ENCODE results near the gene ATF4. TPM values are rescaled to one million over a fixed set of nuclear protein-coding genes. Genes with fewer than 3 reads are reported as not detected.

ATF4 gene
- total RNA-seq, 1 experiment from 2014 or later = 230 TPM

- no TSS peak for BruUV-seq (replicated peaks)
These were observed 29.2 kb upstream of the ATF4 start for GRCh38 chr22:39490966-39491680.

GRCh38 chr22:39491696-39492095 lies 28.7 kb upstream of the ATF4 start:
- Histone ChIP-seq H3K36me3 (ENCODE audit: low read depth, low read length) (no peaks in the 10 kb centered on the region), H3F3A (ENCODE audit: low read length, unreplicated experiment) (no peaks in the 10 kb centered on the region), H3K79me2 (ENCODE audit: low read length) (no peaks in the 10 kb centered on the region), H3K4me3 (ENCODE audit: low read length) (no peak overlapping the region), H3K4me2 (ENCODE audit: low read length) (no peak overlapping the region), H4K20me1 (ENCODE audit: low read length) (no peaks in the 10 kb centered on the region), H3K4me1 (ENCODE audit: insufficient read depth, low read length) (peaks cover 14% of the 10 kb centered on the region), H3K9me3 (ENCODE audit: low read length) (no peaks in the 10 kb centered on the region), H3K27ac (ENCODE audit: low read length) (no peak overlapping the region), H2AFZ (ENCODE audit: low read length) (no peak overlapping the region), H3K9me2 (replicated peaks; ENCODE audit: low read length) (no peaks in the 10 kb centered on the region), H3K9ac (ENCODE audit: low read length) (no peak overlapping the region), H3K27me3 (ENCODE audit: low read length) (no peaks in the 10 kb centered on the region)
- DNase-seq (no peak), ATAC-seq (no peak)
- ChIA-PET POLR2A (ENCODE audit: unreplicated experiment) (no interaction called here), CTCF (interaction anchor here (0.6 kb wide), 2 partner anchors 21 to 26 kb away, joined by 3 to 12 read pairs; no protein-coding TSS in a partner anchor)
- intact Hi-C loops (cut with micrococcal nuclease) = loop anchor here (10.0 kb wide), 1 partner anchor 57 kb away; no protein-coding TSS in a partner anchor
- no TSS peak for BruUV-seq (replicated peaks)
- no peak for TF ChIP-seq CTCF (conservative IDR thresholded peaks at IDR 0.05; ENCODE audit: low read depth, low read length)
- TF ChIP-seq EZH2 (IDR thresholded peaks at IDR 0.05; ENCODE audit: low read length, unreplicated experiment) = no peak
- no peak for TF ChIP-seq EZH2phosphoT487 (IDR thresholded peaks at IDR 0.05; ENCODE audit: borderline replicate concordance, low read length)

More at GRCh38 chr22:39490966-39491680, 29.2 kb upstream of the ATF4 start:
- H3K9ac ChIP-seq (ENCODE audit: low read length) = no peak overlapping the region
- ChIA-PET POLR2A (ENCODE audit: unreplicated experiment) (no interaction called here), CTCF (interaction anchor here (0.6 kb wide), 1 partner anchor 26 kb away, joined by 12 read pairs; no protein-coding TSS in a partner anchor)
- no peaks in the 10 kb centered on the region for H3K79me2 ChIP-seq (ENCODE audit: low read length)
- H3K4me3 ChIP-seq (ENCODE audit: low read length) = no peak overlapping the region
- no peaks in the 10 kb centered on the region for H3K27me3 ChIP-seq (ENCODE audit: low read length)
- no peaks in the 10 kb centered on the region for H4K20me1 ChIP-seq (ENCODE audit: low read length)
- no peak overlapping the region for H2AFZ ChIP-seq (ENCODE audit: low read length)
- no peak overlapping the region for H3K27ac ChIP-seq (ENCODE audit: low read length)
- H3K4me2 ChIP-seq (ENCODE audit: low read length) = no peak overlapping the region
- H3K9me2 ChIP-seq (replicated peaks; ENCODE audit: low read length) = no peaks in the 10 kb centered on the region
- no peaks in the 10 kb centered on the region for H3K9me3 ChIP-seq (ENCODE audit: low read length)
- H3K36me3 ChIP-seq (ENCODE audit: low read depth, low read length) = no peaks in the 10 kb centered on the region
- H3F3A ChIP-seq (ENCODE audit: low read length, unreplicated experiment) = no peaks in the 10 kb centered on the region
- TF ChIP-seq EZH2phosphoT487 (IDR thresholded peaks at IDR 0.05; ENCODE audit: borderline replicate concordance, low read length) (no peak), CTCF (conservative IDR thresholded peaks at IDR 0.05; ENCODE audit: low read depth, low read length) (no peak), EZH2 (IDR thresholded peaks at IDR 0.05; ENCODE audit: low read length, unreplicated experiment) (no peak)
- DNase-seq (no peak), ATAC-seq (no peak)
- H3K4me1 ChIP-seq (ENCODE audit: insufficient read depth, low read length) = peaks cover 14% of the 10 kb centered on the region
- intact Hi-C loops (cut with micrococcal nuclease) = loop anchor here (10.0 kb wide), 1 partner anchor 56 kb away; no protein-coding TSS in a partner anchor

- BruUV-seq (replicated peaks) = no TSS peak
- ChIA-PET POLR2A (ENCODE audit: unreplicated experiment) (no interaction called here), CTCF (interaction anchor here (0.6 kb wide), 2 partner anchors 21 to 25 kb away, joined by 3 to 12 read pairs; no protein-coding TSS in a partner anchor)
- TF ChIP-seq CTCF (conservative IDR thresholded peaks at IDR 0.05; ENCODE audit: low read depth, low read length) (no peak), EZH2phosphoT487 (IDR thresholded peaks at IDR 0.05; ENCODE audit: borderline replicate concordance, low read length) (no peak), EZH2 (IDR thresholded peaks at IDR 0.05; ENCODE audit: low read length, unreplicated experiment) (no peak)
- H3K4me2 ChIP-seq (ENCODE audit: low read length) = no peak overlapping the region
- peaks cover 14% of the 10 kb centered on the region for H3K4me1 ChIP-seq (ENCODE audit: insufficient read depth, low read length)
- no peak overlapping the region for H2AFZ ChIP-seq (ENCODE audit: low read length)
- no peaks in the 10 kb centered on the region for H3K36me3 ChIP-seq (ENCODE audit: low read depth, low read length)
- ATAC-seq = no peak
- no peak overlapping the region for H3K9ac ChIP-seq (ENCODE audit: low read length)
- H3K4me3 ChIP-seq (ENCODE audit: low read length) = no peak overlapping the region
- H4K20me1 ChIP-seq (ENCODE audit: low read length) = no peaks in the 10 kb centered on the region
- no peaks in the 10 kb centered on the region for H3K9me2 ChIP-seq (replicated peaks; ENCODE audit: low read length)
- H3K27me3 ChIP-seq (ENCODE audit: low read length) = no peaks in the 10 kb centered on the region
- DNase-seq = no peak
- no peak overlapping the region for H3K27ac ChIP-seq (ENCODE audit: low read length)
- no peaks in the 10 kb centered on the region for H3K9me3 ChIP-seq (ENCODE audit: low read length)
- no peaks in the 10 kb centered on the region for H3K79me2 ChIP-seq (ENCODE audit: low read length)
- no peaks in the 10 kb centered on the region for H3F3A ChIP-seq (ENCODE audit: low read length, unreplicated experiment)
- intact Hi-C loops (cut with micrococcal nuclease) = loop anchor here (10.0 kb wide), 1 partner anchor 57 kb away; no protein-coding TSS in a partner anchor
These were observed 28.2 kb upstream of the ATF4 start for GRCh38 chr22:39492186-39492585.
